ENCODE results near the gene DSG3. TPM values are rescaled to one million over a fixed set of nuclear protein-coding genes. Genes with fewer than 3 reads are reported as not detected.

DSG3 gene
- total RNA-seq, 2 donors from 2014 or later: not detected

- no peaks in the 10 kb centered on the region for H3K4me1 ChIP-seq (ENCODE audit: control insufficient read depth, insufficient read depth, low read length)
- no peaks in the 10 kb centered on the region for H3K27me3 ChIP-seq (ENCODE audit: control insufficient read depth, insufficient read depth, low read length, poor library complexity, severe bottlenecking)
- Mint-ChIP-seq H3K27me3 (ENCODE audit: insufficient read depth) (no peaks in the 10 kb centered on the region), H3K36me3 (ENCODE audit: low read depth) (no peaks in the 10 kb centered on the region), H3K4me1 (no peaks in the 10 kb centered on the region), H3K9me3 (peaks cover 17% of the 10 kb centered on the region), H3K4me3 (no peak overlapping the region), H3K27ac (no peak overlapping the region)
- H3K27ac ChIP-seq (ENCODE audit: low read depth, low read length): no peak overlapping the region
- no peaks in the 10 kb centered on the region for H3K9me3 ChIP-seq (ENCODE audit: control insufficient read depth, low read length)
- H3K9ac ChIP-seq (ENCODE audit: extremely low read depth, low read length, poor library complexity, severe bottlenecking): no peak overlapping the region
- DNase-seq: peak; percentile 57
- no peak overlapping the region for H3K4me3 ChIP-seq (ENCODE audit: low read length)
- no peaks in the 10 kb centered on the region for H3K36me3 ChIP-seq (ENCODE audit: control insufficient read depth, insufficient read depth, low read length)
- TF ChIP-seq CTCF (conservative IDR thresholded peaks at IDR 0.05): no peak
- 82 to 83% methylated on average over 1 to 2 of the region's 2 CpGs for WGBS, 2 experiments (ENCODE audit: insufficient coverage in 1 of 2, insufficient read length in 1 of 2)
These were observed 17.9 kb upstream of the DSG3 start for GRCh38 chr18:31429623-31430022.

- WGBS, 2 experiments (ENCODE audit: insufficient coverage in 1 of 2, insufficient read length in 1 of 2): 87% methylated on average over 4 of the region's 4 CpGs; no CpG with 5 or more reads in 1 of the 2 experiments
- no peak overlapping the region for H3K4me3 ChIP-seq (ENCODE audit: low read length)
These were observed 17.5 kb upstream of the DSG3 start for GRCh38 chr18:31430072-31430471.

GRCh38 chr18:31430554-31430953 is 17.0 kb upstream of the DSG3 start:
- Mint-ChIP-seq H3K4me1 (no peaks in the 10 kb centered on the region), H3K36me3 (ENCODE audit: low read depth) (no peaks in the 10 kb centered on the region), H3K27me3 (ENCODE audit: insufficient read depth) (no peaks in the 10 kb centered on the region), H3K9me3 (peaks cover 17% of the 10 kb centered on the region), H3K27ac (no peak overlapping the region), H3K4me3 (no peak overlapping the region)
- Histone ChIP-seq H3K36me3 (ENCODE audit: control insufficient read depth, insufficient read depth, low read length) (no peaks in the 10 kb centered on the region), H3K27me3 (ENCODE audit: control insufficient read depth, insufficient read depth, low read length, poor library complexity, severe bottlenecking) (no peaks in the 10 kb centered on the region), H3K4me1 (ENCODE audit: control insufficient read depth, insufficient read depth, low read length) (no peaks in the 10 kb centered on the region), H3K4me3 (ENCODE audit: low read length) (no peak overlapping the region), H3K9me3 (ENCODE audit: control insufficient read depth, low read length) (no peaks in the 10 kb centered on the region), H3K9ac (ENCODE audit: extremely low read depth, low read length, poor library complexity, severe bottlenecking) (no peak overlapping the region), H3K27ac (ENCODE audit: low read depth, low read length) (no peak overlapping the region)
- DNase-seq: no peak
- 89 to 100% methylated on average over 1 of the region's 1 CpG for WGBS, 2 experiments (ENCODE audit: insufficient coverage in 1 of 2, insufficient read length in 1 of 2)
- no peak for TF ChIP-seq CTCF (conservative IDR thresholded peaks at IDR 0.05)

More at GRCh38 chr18:31430072-31430471, 17.5 kb upstream of the DSG3 start:
- no peaks in the 10 kb centered on the region for H3K4me1 ChIP-seq (ENCODE audit: control insufficient read depth, insufficient read depth, low read length)
- no peaks in the 10 kb centered on the region for H3K27me3 Mint-ChIP-seq (ENCODE audit: insufficient read depth)
- H3K36me3 ChIP-seq (ENCODE audit: control insufficient read depth, insufficient read depth, low read length): no peaks in the 10 kb centered on the region
- no peaks in the 10 kb centered on the region for H3K9me3 ChIP-seq (ENCODE audit: control insufficient read depth, low read length)
- H3K4me1 Mint-ChIP-seq: no peaks in the 10 kb centered on the region
- H3K9me3 Mint-ChIP-seq: peaks cover 17% of the 10 kb centered on the region
- H3K27ac ChIP-seq (ENCODE audit: low read depth, low read length): no peak overlapping the region
- H3K4me3 Mint-ChIP-seq: no peak overlapping the region
- no peaks in the 10 kb centered on the region for H3K36me3 Mint-ChIP-seq (ENCODE audit: low read depth)
- H3K27ac Mint-ChIP-seq: no peak overlapping the region
- TF ChIP-seq CTCF (conservative IDR thresholded peaks at IDR 0.05): no peak
- DNase-seq: no peak
- H3K9ac ChIP-seq (ENCODE audit: extremely low read depth, low read length, poor library complexity, severe bottlenecking): no peak overlapping the region
- H3K27me3 ChIP-seq (ENCODE audit: control insufficient read depth, insufficient read depth, low read length, poor library complexity, severe bottlenecking): no peaks in the 10 kb centered on the region

Measured in endodermal cell (in vitro differentiated cells).